MM.1S (cell line): ENCODE data around the gene WDR43.

ENCODE experiments used
- EZH2 ChIP-seq: fragments of 300-600 bp; sonication (generic); optimal IDR thresholded peaks from 2 replicates; pipeline ENCODE3; 2017; ENCODE audit warnings: low read depth, mild to moderate bottlenecking, antibody characterized with exemption, low read length, mixed read lengths
- EZH2phosphoT487 ChIP-seq: fragments of 300-600 bp; sonication (generic); IDR thresholded peaks from 2 replicates; pipeline ENCODE4 v1.6.1; 2018; ENCODE audit warnings: antibody characterized with exemption, low read length
- TF ChIP-seq, protein P1 (sequence below): fragments of 300-600 bp; sonication (generic); IDR thresholded peaks from 2 replicates; pipeline ENCODE4 v1.5.1; 2016; ENCODE audit warnings: antibody characterized with exemption, low read length, mixed read lengths

DNA sequence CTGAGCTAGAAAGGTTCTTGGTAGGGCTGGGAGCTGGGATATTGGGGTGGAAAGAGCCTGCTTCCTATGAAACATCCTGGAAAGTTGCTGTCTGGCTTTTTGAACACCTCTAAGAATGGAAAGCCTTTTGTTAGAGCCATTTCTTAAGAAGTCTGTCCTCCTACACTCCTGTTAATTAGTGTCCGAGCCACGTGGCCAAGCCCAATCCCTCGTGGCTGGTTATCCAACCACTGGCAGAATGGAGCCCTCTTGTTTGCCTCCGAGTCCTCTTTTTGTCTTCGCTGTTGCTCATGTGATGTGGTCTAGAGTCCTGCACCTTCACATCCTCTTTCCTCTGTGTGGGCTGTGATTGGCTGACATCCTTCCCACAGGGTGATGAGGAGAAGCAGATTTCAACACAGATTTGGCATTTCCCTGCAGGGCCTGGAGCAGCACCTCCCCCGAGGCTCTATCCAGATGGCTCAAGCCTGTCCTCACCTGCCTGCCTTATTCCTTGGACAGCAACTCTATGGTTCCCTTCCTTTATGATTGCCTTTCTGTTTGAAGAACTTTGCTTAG lies 78.4 kb downstream of the WDR43 start:
- TF ChIP-seq, protein P1, sequence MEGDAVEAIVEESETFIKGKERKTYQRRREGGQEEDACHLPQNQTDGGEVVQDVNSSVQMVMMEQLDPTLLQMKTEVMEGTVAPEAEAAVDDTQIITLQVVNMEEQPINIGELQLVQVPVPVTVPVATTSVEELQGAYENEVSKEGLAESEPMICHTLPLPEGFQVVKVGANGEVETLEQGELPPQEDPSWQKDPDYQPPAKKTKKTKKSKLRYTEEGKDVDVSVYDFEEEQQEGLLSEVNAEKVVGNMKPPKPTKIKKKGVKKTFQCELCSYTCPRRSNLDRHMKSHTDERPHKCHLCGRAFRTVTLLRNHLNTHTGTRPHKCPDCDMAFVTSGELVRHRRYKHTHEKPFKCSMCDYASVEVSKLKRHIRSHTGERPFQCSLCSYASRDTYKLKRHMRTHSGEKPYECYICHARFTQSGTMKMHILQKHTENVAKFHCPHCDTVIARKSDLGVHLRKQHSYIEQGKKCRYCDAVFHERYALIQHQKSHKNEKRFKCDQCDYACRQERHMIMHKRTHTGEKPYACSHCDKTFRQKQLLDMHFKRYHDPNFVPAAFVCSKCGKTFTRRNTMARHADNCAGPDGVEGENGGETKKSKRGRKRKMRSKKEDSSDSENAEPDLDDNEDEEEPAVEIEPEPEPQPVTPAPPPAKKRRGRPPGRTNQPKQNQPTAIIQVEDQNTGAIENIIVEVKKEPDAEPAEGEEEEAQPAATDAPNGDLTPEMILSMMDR, result no peak
- TF ChIP-seq EZH2 (no peak), EZH2phosphoT487 (no peak)
